Measurements from ENCODE around the gene ATG4A. TPM values are rescaled to one million over a fixed set of nuclear protein-coding genes. Genes with fewer than 3 reads are reported as not detected.

ATG4A gene
- total RNA-seq, 6 experiments from 2014 or later, result 11.7 to 16.4 (median 12.1) TPM

DNA sequence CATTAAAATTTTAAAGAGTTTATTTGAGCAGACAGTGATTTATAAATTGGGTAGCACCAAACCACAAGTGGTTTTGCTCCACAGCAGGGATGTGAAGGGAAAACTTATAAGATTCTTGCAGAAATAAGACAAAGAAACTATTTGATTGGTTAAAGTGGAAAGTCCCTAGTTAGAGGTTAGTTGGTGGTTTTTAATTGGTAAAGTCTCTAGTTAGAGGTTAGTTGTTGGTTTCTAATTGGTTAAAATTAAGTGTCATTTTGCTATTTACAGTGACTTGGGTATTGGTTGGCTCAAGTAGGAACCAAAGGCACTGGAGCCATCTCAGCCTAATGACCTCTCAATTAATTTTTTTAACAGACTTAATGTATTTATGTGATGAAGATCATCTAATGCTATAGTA lies 23.0 kb downstream of the ATG4A start:
- Histone ChIP-seq H3K27me3 (no peaks in the 10 kb centered on the region), H3K4me3 (no peak overlapping the region), H3K9me3 (no peaks in the 10 kb centered on the region), H3K27ac (no peak overlapping the region), H3K36me3 (no peaks in the 10 kb centered on the region), H3K4me1 (no peaks in the 10 kb centered on the region)
- ATAC-seq (no peak), DNase-seq (no peak)
- intact Hi-C loops (cut with DNase I), result no loop called here
- TF ChIP-seq POLR2A (IDR thresholded peaks at IDR 0.05), result no peak
- TF ChIP-seq, protein P1, sequence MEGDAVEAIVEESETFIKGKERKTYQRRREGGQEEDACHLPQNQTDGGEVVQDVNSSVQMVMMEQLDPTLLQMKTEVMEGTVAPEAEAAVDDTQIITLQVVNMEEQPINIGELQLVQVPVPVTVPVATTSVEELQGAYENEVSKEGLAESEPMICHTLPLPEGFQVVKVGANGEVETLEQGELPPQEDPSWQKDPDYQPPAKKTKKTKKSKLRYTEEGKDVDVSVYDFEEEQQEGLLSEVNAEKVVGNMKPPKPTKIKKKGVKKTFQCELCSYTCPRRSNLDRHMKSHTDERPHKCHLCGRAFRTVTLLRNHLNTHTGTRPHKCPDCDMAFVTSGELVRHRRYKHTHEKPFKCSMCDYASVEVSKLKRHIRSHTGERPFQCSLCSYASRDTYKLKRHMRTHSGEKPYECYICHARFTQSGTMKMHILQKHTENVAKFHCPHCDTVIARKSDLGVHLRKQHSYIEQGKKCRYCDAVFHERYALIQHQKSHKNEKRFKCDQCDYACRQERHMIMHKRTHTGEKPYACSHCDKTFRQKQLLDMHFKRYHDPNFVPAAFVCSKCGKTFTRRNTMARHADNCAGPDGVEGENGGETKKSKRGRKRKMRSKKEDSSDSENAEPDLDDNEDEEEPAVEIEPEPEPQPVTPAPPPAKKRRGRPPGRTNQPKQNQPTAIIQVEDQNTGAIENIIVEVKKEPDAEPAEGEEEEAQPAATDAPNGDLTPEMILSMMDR (IDR thresholded peaks at IDR 0.05), result no peak

DNA sequence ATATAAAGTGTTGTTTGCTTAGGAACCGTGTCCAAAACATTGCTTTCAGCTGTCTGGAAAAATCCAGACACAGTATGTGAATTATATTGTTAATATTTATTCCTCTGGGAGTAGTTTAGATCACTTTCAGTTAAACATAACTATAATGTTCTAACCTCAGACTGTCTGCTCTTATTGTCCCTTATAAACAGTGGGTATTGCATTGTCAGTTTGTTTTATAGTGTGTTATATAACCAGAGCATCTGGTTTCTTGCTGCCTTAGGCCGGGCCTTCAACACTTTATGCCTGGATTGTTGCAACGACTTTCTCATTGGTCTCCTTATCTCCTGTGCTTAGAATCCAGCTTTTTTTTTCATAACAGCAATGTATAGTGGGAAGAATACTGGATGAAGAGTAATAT lies 26.4 kb downstream of the ATG4A start:
- no peak for DNase-seq
- ATAC-seq, result no peak
- no peaks in the 10 kb centered on the region for H3K27me3 ChIP-seq

DNA sequence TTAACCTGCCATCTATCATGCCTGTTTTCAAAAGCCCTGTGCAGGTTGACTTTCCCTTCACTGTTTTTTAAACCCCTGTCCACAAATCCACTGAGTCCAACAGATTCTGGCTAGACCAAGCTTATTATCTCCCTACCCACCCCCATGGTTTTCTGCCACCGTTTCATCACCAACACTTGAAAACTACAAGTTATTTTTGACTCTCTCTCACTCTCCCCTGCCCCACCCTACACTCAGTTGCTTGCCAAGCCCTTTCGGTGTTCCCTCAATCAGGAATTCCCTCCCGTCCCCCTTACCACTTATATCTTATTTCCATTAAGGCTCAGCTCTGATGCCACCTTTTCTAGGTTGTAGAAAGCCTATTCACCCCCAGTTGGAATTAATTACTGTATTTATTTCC lies 29.7 kb downstream of the ATG4A start:
- Histone ChIP-seq H3K27me3 (no peaks in the 10 kb centered on the region), H3K9me3 (no peaks in the 10 kb centered on the region), H3K4me3 (no peak overlapping the region), H3K36me3 (no peaks in the 10 kb centered on the region), H3K4me1 (no peaks in the 10 kb centered on the region), H3K27ac (no peak overlapping the region)
- no peak for ATAC-seq
- WGBS (ENCODE audit: insufficient coverage, low coverage, low lambda C conversion rate, missing lambda C conversion rate), result 39% methylated on average over 3 of the region's 3 CpGs
- no peak for DNase-seq
- intact Hi-C loops (cut with DNase I), result no loop called here
- TF ChIP-seq, protein P1 (IDR thresholded peaks at IDR 0.05), result no peak
- TF ChIP-seq POLR2A (IDR thresholded peaks at IDR 0.05), result no peak

More for the DNA sequence above, 26.4 kb downstream of the ATG4A start:
- Histone ChIP-seq H3K36me3 (no peaks in the 10 kb centered on the region), H3K27ac (no peak overlapping the region), H3K9me3 (no peaks in the 10 kb centered on the region), H3K4me3 (no peak overlapping the region), H3K4me1 (no peaks in the 10 kb centered on the region)
- TF ChIP-seq, protein P1 (IDR thresholded peaks at IDR 0.05), result no peak
- no peak for TF ChIP-seq POLR2A (IDR thresholded peaks at IDR 0.05)
- WGBS (ENCODE audit: insufficient coverage, low coverage, low lambda C conversion rate, missing lambda C conversion rate), result 71% methylated on average over 3 of the region's 3 CpGs
- intact Hi-C loops (cut with DNase I), result no loop called here

DNA sequence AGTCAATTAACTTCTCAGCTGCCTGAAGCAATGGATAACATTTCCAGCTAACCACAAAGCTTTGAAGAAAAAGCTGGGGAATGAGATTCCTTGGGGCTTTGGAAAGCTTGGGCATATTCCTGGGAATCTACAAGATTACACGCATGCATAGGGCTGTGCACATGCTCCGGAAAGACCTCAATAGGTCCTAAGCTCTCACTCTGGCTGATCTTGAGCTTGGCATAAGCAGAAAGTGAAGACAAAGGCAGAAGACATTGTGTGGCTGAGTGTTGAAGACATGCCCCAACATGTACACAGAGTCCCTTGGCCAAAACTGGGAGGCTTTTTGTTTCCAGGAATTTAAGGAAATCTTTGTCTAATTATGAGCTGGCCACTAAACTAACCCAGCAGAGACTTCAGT lies 31.2 kb downstream of the ATG4A start:
- TF ChIP-seq POLR2A (IDR thresholded peaks at IDR 0.05), result no peak
- TF ChIP-seq, protein P1 (IDR thresholded peaks at IDR 0.05), result no peak
- no peaks in the 10 kb centered on the region for H3K27me3 ChIP-seq
- H3K27ac ChIP-seq, result no peak overlapping the region
- WGBS (ENCODE audit: insufficient coverage, low coverage, low lambda C conversion rate, missing lambda C conversion rate), result 85% methylated on average over 2 of the region's 2 CpGs
- no peak for DNase-seq
- no peak for ATAC-seq
- no peaks in the 10 kb centered on the region for H3K9me3 ChIP-seq
- intact Hi-C loops (cut with DNase I), result no loop called here
- H3K36me3 ChIP-seq, result no peaks in the 10 kb centered on the region
- H3K4me1 ChIP-seq, result no peaks in the 10 kb centered on the region
- no peak overlapping the region for H3K4me3 ChIP-seq

All from right lobe of liver (tissue), 6 donors.